HG03066 (cell line): ENCODE measurements around the gene MORF4L1.
"Not testable (repeated sequence)": the region's sequence is repeated elsewhere in the genome, so short reads cannot be mapped to it uniquely, and the experiment has no call there.

ENCODE experiments used
- ATAC-seq: cut with Tn5 transposase; IDR thresholded peaks from one replicate; pipeline ENCODE4 v1.9.1; 2021; ENCODE audit warnings: low read depth; ENCODE audit not compliant: unreplicated experiment

MORF4L1 gene

DNA sequence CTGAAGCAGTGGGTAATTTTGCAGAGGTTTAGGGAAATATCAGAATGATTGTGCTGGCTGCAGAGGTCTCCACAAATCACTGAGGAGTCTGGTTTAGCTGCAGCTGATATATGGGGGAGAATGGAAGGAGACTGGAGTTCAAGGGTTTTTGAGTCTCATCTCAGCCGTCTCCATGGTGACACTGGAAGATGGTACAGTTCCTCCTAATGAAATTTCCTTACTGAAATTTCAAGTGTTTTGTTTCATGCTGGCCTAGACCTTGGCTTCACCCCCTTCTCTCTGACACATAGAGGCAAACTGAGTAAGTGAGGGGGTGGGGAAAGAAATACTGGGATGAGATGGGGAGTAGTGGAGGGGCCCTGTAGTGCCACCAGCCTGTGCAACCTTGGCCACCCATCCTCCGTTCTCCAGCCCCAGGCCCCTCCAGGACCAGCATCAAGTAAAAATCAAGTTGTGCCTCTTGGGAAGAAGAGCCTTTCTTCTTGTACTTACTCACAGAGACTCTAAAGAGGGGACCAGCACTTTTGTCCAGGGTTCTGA lies 17.8 kb upstream of the MORF4L1 start:
- no peak for ATAC-seq

DNA sequence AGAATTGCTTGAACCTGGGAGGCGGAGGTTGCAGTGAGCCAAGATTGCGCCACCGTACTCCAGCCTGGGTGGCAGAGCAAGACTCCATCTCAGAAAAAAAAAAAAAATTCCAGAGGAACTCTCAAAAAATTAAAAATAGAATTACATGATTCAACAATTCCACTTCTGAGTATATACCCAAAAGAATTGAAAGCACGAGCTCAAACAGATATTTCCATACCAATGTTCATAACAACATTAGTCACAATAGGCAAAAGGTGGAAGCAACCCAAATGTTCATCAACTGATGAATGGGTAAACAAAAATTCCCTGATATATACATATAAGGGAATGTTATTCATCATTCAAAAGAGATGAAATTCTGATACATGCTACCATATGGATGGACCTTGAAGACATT lies 16.9 kb upstream of the MORF4L1 start:
- no peak for ATAC-seq

DNA sequence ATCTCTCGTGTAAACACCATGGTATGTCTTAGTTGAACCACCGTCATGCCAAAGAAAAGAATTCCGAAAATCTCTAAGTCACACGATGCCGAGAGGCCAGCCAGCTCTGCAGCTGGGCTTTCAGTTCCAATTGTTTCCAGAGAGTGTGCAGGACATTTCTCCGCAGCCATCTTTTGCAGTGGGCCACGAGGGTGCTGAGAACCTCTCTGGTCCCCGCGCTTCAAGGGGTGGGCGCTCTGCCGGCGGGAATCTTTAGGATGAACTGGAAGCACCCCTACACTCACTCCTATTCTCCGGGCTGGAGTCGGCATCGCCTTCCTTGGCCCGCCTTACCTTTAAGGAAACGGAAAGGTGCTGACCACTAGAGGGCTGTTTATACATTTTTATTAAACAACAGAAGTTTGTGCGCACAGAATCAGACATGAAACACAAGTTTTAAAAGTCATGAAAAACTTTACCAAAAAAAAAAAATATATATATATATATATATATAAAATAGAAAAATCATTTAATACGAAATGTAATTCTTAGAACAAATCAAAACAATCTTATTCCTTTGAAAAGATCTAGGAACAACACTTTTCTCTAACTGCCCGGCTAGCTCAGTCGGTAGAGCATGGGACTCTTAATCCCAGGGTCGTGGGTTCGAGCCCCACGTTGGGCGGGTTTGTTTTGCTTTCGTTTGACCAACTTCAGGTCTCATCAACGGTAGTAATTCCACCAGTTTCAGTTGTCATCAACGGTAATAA lies 12.5 kb upstream of the MORF4L1 start:
- ATAC-seq, result peak; percentile 84

DNA sequence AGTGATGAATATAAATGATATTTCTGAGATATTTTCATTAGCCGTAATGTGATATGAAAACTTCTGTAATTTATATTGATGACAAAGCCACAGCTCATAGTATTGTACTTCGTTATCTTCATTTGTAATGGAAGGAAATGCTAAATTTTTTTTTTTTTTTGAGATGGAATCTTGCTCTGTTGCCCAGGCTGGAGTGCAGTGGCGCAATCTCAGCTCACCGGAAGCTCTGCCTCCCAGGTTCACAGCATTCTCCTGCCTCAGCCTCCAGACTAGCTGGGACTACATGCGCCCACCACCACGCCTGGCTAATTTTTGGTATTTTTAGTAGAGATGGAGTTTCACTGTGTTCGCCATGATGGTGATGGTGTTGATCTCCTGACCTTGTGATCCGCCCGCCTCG lies 7.1 kb upstream of the MORF4L1 start:
- not testable (repeated sequence) for ATAC-seq

DNA sequence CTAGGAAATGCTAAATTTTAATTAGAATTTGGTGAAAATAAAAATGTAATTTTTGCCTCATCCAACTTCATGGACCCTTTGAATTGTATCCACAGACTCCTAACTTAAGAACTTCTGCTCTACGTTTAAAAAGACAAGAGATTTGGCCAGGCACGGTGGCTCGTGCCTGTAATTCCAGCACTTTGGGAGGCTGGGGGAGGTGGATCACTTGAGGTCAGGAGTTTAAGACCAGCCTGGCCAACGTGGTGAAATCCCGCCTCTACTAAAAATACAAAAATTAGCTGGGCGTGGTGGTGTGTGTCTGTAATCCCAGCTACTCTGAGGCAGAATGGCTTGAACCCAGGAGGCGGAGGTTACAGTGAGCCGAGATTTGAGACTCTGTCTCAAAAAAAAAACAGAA lies 6.7 kb upstream of the MORF4L1 start:
- not testable (repeated sequence) for ATAC-seq

DNA sequence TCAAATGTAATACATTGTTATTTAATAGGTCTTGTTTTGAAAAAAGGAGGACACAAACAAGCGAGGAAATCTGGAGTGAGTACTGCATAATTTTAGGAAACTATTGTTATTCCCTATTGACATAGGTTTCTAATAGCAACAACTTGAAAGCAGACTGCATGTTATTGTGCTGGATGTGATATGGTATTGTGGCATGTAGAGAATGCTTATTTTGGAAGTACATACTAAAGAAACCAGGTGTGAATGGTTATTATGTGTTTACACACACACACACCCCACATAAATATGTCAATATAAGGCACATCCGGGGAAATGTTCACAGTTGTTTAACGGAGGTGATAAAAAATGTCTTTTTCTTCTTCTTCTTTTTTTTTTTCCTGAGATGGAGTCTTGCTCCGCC lies 5.9 kb upstream of the MORF4L1 start:
- ATAC-seq, result no peak

DNA sequence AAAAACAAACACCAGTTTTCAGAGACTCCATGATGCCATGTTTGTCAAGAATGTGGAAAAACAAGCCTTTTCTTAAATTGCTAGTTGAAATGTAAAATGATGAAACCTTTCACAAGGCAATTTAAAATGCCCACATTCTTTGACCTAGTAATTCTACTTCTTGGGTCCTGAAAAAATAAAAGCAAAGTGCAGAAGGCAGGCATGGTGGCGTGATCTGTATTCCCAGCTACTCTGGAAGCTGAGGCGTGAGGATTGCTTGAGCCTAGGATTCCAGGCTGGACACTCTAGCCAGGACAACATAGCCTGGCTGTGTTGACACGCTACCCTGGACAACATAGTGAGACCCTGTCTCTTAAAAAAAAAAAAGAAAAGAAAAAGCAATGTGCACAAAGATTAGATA lies 4.3 kb upstream of the MORF4L1 start:
- ATAC-seq, result no peak

DNA sequence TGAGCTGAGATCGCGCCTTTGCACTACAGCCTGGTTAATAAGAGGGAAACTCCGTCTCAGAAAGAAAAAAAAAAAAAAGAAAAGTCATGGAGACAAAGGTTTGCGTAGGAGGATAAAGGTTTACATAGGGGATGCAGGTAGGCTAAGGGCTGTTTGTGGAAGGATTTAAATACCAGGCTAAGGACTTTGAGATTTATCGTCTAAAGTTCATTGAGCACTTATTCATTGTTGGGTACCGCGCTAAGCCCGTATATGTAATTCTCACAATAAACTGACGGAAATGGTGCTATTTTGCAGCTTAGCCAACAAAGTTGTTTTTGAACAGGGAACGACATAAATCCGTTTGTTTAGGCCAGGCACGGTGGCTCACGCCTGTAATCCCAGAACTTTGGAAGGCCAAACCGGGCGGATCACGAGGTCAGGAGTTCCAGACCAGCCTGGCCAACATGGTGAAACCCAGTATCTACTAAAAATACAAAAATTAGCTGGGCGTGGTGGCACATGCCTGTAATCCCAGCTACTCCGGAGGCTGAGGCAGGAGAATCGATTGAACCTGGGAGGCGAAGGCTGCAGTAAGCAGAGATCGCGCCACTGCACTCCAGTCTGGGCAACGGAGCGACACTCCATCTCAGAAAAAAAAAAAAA lies 1.1 kb upstream of the MORF4L1 start:
- ATAC-seq, result not testable (repeated sequence)

DNA sequence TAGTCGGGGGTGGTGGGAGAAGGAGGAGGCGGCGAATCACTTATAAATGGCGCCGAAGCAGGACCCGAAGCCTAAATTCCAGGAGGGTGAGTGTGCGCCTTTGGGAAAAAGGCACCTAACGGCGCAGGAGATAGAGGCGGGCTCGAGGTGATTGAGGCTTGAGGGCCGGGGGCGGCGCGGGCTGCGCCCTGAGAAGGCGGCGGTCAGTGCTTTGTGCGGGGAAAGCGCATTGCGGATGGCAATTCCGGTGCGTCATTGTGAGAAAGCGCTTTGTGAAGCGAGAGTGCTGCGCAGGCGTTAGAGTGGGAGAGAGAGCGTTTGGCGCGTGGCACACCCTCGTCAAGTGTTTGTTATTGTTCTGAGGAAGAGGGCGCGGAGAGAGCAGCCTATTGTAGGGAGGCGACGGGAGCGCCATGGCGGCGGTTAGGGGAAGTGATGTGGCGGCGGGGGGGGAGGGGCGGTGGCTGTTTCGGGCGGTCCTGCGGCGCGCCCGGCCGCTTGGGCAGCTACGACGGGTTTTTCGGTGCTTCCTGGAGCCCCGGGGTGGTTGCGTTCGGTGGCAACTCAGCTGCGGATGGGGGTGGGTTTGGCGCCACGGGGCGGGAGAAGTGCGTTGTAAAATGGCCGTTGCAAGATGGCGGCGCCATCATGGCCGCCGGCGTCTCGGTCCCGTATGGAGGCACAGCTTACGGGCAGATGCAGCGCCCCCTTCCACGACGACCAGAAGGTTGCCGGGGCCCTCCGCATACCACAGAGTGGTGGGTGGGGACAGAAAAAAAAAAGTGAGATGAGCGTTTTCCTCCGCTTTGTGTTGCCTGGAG lies 492 bp downstream of the MORF4L1 start:
- ATAC-seq, result peak; percentile 64

DNA sequence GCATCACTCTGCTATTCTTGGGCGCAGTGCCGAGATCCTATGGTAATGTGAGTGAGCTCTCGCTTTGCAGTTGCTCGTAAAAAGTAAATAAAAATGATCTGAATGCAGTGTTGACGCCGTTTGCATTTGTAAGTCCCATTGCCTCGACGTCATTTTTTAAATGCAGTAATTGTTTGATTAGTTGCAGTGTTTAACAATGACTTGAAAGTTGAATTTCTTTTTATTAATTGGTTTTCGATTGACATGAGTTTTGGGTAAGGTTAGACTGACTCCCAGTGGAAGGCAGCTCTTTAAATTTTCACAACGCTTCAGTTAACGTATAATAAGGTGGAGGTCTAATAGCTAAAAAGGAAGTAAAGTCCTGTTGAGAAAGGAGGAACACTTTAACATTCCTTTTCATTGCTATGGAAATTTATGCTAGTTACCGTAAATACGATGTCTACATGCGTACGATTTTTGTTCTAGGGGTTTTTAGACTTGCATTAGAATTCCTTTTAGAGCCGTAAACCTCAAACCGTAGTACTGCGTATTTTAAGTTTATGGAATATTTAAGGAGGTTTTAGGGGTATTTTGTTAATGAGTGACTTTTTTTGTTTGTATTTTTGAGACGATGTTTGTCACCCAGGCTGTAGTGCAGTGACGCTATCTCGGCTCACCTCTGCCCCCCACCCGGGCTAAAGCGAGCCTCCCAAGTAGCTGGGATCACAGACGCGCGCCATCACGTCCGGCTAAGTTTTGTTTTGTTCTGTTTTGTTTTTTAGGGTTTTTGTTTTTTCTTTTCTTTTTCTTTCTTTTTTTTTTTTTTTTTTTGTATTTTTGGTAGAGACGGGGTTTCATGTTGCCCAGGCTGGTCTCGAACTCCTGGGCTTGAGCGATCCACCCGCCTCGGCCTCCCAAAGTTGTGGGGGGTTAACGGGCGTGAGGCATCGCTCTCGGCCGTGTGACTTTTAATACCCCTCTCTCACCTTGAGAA lies 1.4 kb downstream of the MORF4L1 start:
- ATAC-seq, result no peak

DNA sequence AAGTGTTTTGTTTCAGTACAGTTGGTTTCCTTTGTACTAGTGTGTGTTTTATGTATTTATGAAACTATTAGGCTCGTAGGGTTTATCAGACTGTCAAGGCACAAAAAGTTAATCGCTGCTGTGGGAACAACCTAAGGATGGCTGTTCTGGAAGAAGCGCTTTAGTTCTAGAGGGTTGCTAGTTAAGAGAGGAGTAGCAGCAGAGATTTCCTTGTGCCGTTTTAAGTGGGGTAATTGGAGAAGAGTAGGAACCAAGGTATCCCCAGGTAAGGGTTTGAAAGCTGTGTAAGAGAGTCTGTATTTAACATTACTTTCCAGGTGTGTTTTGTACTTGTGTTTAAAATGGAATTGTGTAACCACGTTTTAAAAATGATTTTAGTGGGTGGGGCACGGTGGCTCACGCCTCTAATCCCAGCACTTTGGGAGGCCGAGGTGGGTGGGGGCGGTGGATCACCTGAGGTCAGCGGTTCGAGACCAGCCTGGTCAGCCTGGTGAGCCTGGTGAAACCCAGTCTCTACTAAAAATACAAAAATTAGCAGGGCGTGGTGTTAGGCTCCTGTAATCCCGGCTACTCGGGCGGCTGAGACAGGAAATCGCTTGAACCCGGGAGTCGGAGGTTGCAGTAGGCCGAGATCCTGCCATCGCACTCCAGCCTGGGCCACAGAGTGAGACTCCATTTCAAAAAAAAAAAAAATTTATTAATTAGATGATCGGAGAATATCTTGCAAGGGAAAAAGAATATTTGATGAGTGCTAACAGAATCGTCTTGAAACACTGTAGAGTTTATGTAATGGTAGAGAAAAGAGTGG lies 2.6 kb downstream of the MORF4L1 start:
- ATAC-seq, result no peak

DNA sequence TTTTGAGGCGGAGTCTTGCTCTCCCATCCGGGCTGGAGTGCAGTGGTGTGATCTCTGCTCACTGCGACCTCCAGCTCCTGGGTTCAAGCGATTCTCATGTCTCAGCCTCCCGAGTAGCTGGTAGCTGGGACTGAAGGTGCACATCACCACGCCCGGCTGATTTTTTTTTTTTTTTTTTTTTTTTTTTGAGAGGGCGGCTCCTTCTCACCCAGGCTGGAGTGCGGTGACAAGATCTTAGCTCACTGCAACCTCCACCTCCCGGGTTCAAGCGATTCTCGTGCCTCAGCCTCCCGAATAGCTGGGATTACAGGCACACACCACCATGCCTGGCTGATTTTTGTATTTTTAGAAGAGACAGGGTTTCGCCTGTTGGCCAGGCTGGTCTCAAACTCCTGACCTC lies 4.3 kb downstream of the MORF4L1 start:
- ATAC-seq, result not testable (repeated sequence)

DNA sequence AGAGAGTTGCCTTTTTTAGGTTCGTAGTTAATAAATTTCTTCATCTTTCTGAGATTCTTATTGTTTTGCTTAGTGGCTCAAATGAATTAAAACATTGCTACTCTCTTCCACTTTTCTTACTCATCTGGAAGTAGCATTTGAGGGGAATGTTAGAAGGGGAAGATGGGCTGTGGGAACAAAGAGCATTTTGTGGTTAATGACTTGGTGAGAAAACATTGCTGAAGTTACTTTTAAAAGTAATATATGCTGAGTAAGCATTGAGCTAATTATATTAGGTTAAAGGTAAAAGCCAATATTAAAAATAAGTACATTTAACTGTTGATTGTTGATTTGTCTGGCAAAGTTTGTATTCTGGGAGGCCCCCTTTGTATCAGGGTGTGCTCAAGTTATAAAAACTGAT lies 5.7 kb downstream of the MORF4L1 start:
- ATAC-seq, result no peak

DNA sequence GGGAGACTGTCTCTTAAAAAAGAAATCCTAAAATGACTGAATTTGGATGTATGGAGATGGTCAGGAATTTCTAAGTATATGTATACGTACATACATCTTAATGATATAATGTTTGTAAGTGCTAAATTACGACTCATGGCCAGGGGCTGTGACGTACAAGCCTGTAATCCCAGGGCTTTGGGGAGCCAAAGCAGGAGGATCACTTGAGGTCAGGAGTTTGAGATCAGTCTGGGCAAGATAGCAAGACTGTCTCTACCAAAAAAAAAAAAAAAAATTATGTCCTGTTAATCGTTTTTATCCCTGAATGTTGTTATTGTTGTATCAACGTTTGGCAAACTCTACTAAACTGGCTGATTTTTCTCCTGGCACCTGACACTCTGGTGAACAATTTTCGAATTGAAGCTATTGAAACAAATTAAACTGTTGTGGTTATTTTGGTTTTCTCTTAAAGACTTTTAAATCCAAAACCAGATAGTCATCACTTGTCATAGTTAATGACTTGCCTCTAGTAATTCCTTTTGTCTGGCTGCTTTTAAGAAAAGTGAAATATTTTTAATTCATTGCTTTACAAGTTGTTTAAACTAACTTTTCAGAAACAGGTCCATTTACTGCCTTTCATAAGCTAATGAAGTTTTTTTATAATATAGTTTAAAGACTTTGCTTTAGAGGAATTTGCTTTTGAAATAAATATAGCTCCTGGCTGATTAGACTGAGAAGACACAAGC lies 7.0 kb downstream of the MORF4L1 start:
- ATAC-seq, result no peak

DNA sequence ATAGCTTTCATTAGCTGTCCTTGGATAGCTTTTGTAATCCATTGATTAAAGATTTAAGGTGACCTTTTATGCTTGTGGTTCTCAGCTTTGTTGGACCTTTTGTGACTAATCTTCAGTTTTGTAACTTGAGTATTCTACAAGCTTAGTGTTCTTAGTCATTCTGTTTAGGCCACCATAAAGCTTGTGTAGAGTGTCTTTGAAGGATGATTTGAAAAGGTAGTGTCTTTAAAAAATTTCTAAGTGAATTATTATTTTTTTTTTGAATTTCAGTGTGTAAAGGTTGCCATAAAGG lies 7.5 kb downstream of the MORF4L1 start:
- no peak for ATAC-seq

DNA sequence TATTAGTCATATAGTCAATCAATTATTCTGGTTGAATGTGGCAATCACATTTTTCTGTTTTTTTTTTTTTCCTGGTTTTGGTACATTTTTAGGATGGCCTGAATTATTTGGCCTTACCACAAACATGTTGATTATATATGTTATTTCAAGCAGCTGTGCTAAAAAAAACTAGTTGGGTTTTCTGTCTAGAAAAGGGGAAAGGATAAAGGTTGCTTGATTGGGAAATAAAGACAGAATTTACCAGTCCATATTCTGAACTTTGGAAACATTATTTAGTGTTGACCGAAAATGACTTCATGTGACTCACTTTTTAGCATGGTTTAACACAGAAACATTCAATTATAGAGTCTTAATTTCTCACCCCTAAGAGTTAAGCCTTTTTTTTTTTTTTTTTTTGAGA lies 8.1 kb downstream of the MORF4L1 start:
- no peak for ATAC-seq

DNA sequence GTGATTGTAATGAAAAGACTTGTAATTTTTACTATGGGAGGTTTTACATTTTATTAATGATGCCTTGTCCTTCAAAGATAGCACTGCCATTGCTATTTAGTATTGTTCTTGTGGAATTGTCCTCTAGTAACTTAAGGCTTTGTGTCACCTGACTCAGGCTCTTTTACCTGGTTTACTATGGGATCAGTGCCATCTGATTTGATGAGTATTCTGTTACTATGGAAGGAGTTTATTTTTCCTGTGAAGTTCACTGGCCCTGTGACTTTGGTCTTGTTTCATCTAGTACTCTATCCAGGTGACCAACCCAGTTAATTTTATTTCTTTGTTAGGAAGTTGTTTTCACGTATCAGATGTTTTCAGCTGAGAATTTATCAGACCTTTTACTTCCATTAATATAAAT lies 9.0 kb downstream of the MORF4L1 start:
- no peak for ATAC-seq

DNA sequence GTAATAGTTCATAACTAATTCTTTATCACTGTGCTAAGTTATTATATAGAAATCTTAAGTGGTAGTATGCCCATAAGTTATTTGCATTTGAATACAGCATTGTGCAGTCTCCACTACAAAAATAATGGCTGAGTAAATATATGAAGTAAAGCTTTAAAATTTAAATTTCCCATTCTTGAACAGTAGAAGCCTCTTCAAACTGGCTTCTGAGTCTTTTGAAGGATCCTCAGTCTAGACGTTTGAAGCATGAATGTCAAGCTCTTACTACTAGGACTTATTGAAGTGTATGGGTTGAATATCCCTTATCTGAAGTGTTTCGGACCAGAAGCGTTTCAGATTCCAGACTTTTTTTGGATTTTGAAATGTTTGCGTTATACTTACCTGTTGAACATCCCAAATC lies 16.3 kb downstream of the MORF4L1 start:
- ATAC-seq, result no peak

DNA sequence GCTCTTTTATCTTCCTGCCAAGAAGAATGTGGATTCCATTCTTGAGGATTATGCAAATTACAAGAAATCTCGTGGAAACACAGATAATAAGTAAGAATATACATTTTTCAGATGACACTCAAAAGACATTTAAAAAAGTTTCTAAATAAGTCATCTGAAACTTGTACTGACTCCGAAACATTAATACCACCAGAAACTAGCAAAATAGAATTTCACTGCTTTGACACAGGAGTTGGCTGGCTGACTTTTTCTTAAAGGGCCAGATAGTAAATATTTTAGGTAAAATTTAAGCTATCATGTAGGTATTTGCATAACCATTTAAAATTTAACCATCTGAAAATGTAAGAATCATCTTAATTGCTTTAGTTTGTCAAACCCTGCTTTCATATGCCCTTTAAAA lies 20.8 kb downstream of the MORF4L1 start:
- no peak for ATAC-seq
